HepG2 (cell line): ENCODE results near the gene MBTD1. TPM values are rescaled to one million over a fixed set of nuclear protein-coding genes. Genes with fewer than 3 reads are reported as not detected.
A peak's percentile ranks its signal among the peaks of the same experiment; 100 is the strongest.

Experiments used
- ATAC-seq: fragments of 200-7000 bp; cut with Tn5 transposase; 3 replicates; pipeline ENCODE4 v1.9.1; 2020; ENCODE audit warnings: mild to moderate bottlenecking, moderate library complexity
- BruUV-seq: library from RNA; stranded (reverse); fragments of 400-500 nt; replicated peaks from 2 replicates; lab custom pipeline; 2021; lab: Mats Ljungman, UMichigan
- CTCF ChIA-PET: fragments of 300-600 bp; formaldehyde crosslinking; extraction: SDS; loops from one replicate; lab custom pipeline; 2021; ENCODE audit warnings: low total read pairs, inconsistent platforms, low intra/inter-chr PET ratio; lab: Yijun Ruan, JAX
- POLR2A ChIA-PET: fragments of 350-600 bp; sonication (Branson Sonifier 250); formaldehyde crosslinking; loops from one replicate; lab custom pipeline; 2020; ENCODE audit warnings: antibody characterized with exemption, inconsistent platforms; lab: Yijun Ruan, JAX
- DNase-seq: peaks from one replicate; pipeline ENCODE4 v3.0.0-alpha.2; 2015; ENCODE audit warnings: low spot score
- FAIRE-seq: peaks from 3 replicates; lab custom pipeline; 2011; peaks lifted over from hg19 to GRCh38; lab: Jason Lieb, UNC
- H2AFZ ChIP-seq: one replicate; pipeline ENCODE4 v1.6.1; 2011; ENCODE audit warnings: low read length, inconsistent platforms
- H3K27ac ChIP-seq: fragments of 300-600 bp; 3 replicates; pipeline ENCODE4 v1.8.0; 2011; ENCODE audit warnings: mixed run types, mild to moderate bottlenecking, mixed read lengths, low read length, inconsistent platforms; ENCODE audit not compliant: insufficient read depth; ENCODE audit errors: extremely low read length
- H3K27me3 ChIP-seq, 2 experiments: fragments of 200-600 bp in 1 of 2; 2 replicates in 1 of 2; 3 replicates in 1 of 2; pipeline versions ENCODE4 v1.6.0 to v1.8.0; 2011; ENCODE audit warnings: low read length in 2 of 2, mild to moderate bottlenecking in 2 of 2, moderate library complexity in 2 of 2, inconsistent platforms in 1 of 2; ENCODE audit not compliant: insufficient read depth in 2 of 2, control insufficient read depth in 1 of 2
- H3K36me3 ChIP-seq, 2 experiments: fragments of 200-600 bp in 1 of 2; replicated peaks in 1 of 2; 2 replicates in 1 of 2; 3 replicates in 1 of 2; pipeline versions ENCODE4 v1.5.1 to v1.8.0; 2011; ENCODE audit warnings: low read length in 2 of 2, inconsistent platforms in 1 of 2; ENCODE audit not compliant: insufficient read depth in 2 of 2, control insufficient read depth in 1 of 2
- H3K4me1 ChIP-seq: 2 replicates; pipeline ENCODE4 v1.5.1; 2012; ENCODE audit warnings: low read length, inconsistent platforms; ENCODE audit not compliant: insufficient read depth
- H3K4me2 ChIP-seq: 2 replicates; pipeline ENCODE4 v1.6.0; 2011; ENCODE audit warnings: low read depth, low read length, inconsistent platforms
- H3K4me3 ChIP-seq, 3 experiments: fragments of 200-600 bp in 1 of 3; sonication (generic), shearing (Covaris generic) in 1 of 3; replicated peaks in 1 of 3; 2 replicates each; pipeline ENCODE4 v1.5.1; 2011 to 2016; ENCODE audit warnings: low read length in 3 of 3, inconsistent platforms in 2 of 3, low read depth in 2 of 3, mild to moderate bottlenecking in 2 of 3, control low read depth in 1 of 3, mixed read lengths in 1 of 3; ENCODE audit not compliant: insufficient read depth in 1 of 3
- H3K79me2 ChIP-seq: one replicate; pipeline ENCODE4 v1.6.1; 2011; ENCODE audit warnings: low read length, inconsistent platforms; ENCODE audit not compliant: insufficient read depth
- H3K9ac ChIP-seq: 2 replicates; pipeline ENCODE4 v1.6.0; 2011; ENCODE audit warnings: mild to moderate bottlenecking, low read depth, low read length, inconsistent platforms; ENCODE audit not compliant: insufficient read depth
- H3K9me3 ChIP-seq: 2 replicates; pipeline ENCODE4 v1.5.1; 2012; ENCODE audit warnings: mild to moderate bottlenecking, low read length
- H4K20me1 ChIP-seq: 2 replicates; pipeline ENCODE4 v1.6.0; 2011; ENCODE audit warnings: inconsistent platforms, mild to moderate bottlenecking, low read length, moderate library complexity; ENCODE audit not compliant: insufficient read depth
- GPN1 ChIP-seq: sonication (generic); formaldehyde crosslinking; IDR thresholded peaks from 2 replicates; pipeline ENCODE4 v1.5.1; 2020; ENCODE audit warnings: missing genetic modification reagents, borderline replicate concordance
- HIC2 ChIP-seq: sonication (generic); formaldehyde crosslinking; IDR thresholded peaks from 2 replicates; pipeline ENCODE4 v1.9.0; 2022; ENCODE audit warnings: low read depth, missing genetic modification reagents
- POGZ ChIP-seq: sonication (generic); formaldehyde crosslinking; IDR thresholded peaks from 2 replicates; pipeline ENCODE4 v1.4.0; 2020; ENCODE audit warnings: mild to moderate bottlenecking, missing genetic modification reagents
- YY1 ChIP-seq: IDR thresholded peaks from 2 replicates; pipeline ENCODE4 v1.6.1; 2011; ENCODE audit warnings: low read length, low read depth, moderate library complexity, mild to moderate bottlenecking; ENCODE audit not compliant: insufficient read depth, insufficient replicate concordance
- ZBTB34 ChIP-seq: sonication (generic); formaldehyde crosslinking; IDR thresholded peaks from 2 replicates; pipeline ENCODE4 v1.8.0; 2022; ENCODE audit warnings: mild to moderate bottlenecking, missing genetic modification reagents
- ZNF101 ChIP-seq: sonication (generic); formaldehyde crosslinking; IDR thresholded peaks from 2 replicates; pipeline ENCODE4 v1.4.0; 2020; ENCODE audit warnings: mild to moderate bottlenecking, low read depth, missing genetic modification reagents, borderline replicate concordance
- ZNF550 ChIP-seq: sonication (generic); formaldehyde crosslinking; IDR thresholded peaks from 2 replicates; pipeline ENCODE4 v1.4.0; 2020; ENCODE audit warnings: mild to moderate bottlenecking, missing genetic modification reagents, borderline replicate concordance
- ZNF569 ChIP-seq: sonication (generic); formaldehyde crosslinking; IDR thresholded peaks from 2 replicates; pipeline ENCODE4 v1.5.0; 2020; ENCODE audit warnings: mild to moderate bottlenecking, missing genetic modification reagents, moderate library complexity, borderline replicate concordance
- ZNF7 ChIP-seq: IDR thresholded peaks from 2 replicates; pipeline ENCODE4 v1.6.1; 2016; ENCODE audit warnings: missing biosample characterization, missing genetic modification reagents
- WGBS: methylation state at CpG from one replicate; pipeline ENCODE4 v1.1.6; 2017; ENCODE audit warnings: low lambda C conversion rate; 5-methylcytosine and 5-hydroxymethylcytosine counted together
- in situ Hi-C: cut with HindIII; loops from 2 replicates; pipeline ENCODE4 v1.10.0; 2017; ENCODE audit warnings: low pct_unique_long_range_greater_than_20kb; ENCODE audit not compliant: extremely low pct_ligation_motif_present
- intact Hi-C: fragments of 100-400 bp; cut with micrococcal nuclease; formaldehyde crosslinking; loops from one replicate; pipeline ENCODE4 v1.10.0; 2022; ENCODE audit not compliant: unreplicated experiment
- polyA plus RNA-seq, 8 experiments: library from polyadenylated mRNA; depleted of rRNA in 3 of 8; stranded (reverse) in 7 of 8; unstranded in 1 of 8; fragments of >200 nt; fragmentation: Illumina TruSeq in 4 of 8; extraction: Trizol in 4 of 8; gene quantifications; 2 replicates each; pipeline versions ENCODE4 v1.2.1 to v1.2.3, GENCODE V29; 2011 to 2016; ENCODE audit warnings: low read depth in 4 of 8, missing spikeins in 1 of 8, mixed read lengths in 1 of 8; ENCODE audit not compliant: insufficient read depth in 1 of 8
- total RNA-seq, 5 experiments: library from RNA; depleted of rRNA; stranded (reverse); fragments of >200 nt; fragmentation: Illumina TruSeq; extraction: Trizol; gene quantifications; 2 replicates each; pipeline ENCODE4 v1.2.3, GENCODE V29; 2016; ENCODE audit warnings: low read depth in 1 of 5

Gene MBTD1
- total and polyA plus RNA-seq, 2 of the 13 experiments (the other 11 are each of a cell fraction or from before 2014, with no cell fraction given) = 20.9 TPM

GRCh38 chr17:51259564-51260236, at the start of gene MBTD1 (continued):
- no peak for TF ChIP-seq ZBTB34 (CRISPR knock-in tag)
- TF ChIP-seq ZNF550 (CRISPR knock-in tag) = no peak
- TF ChIP-seq POGZ (CRISPR knock-in tag) = 0 out of 2 replicates have a peak, but pooled peaks have one; percentile 10
- TF ChIP-seq ZNF101 (CRISPR knock-in tag) = no peak
- 0 out of 2 replicates have a peak, but pooled peaks have one; percentile 32 for TF ChIP-seq ZNF569 (CRISPR knock-in tag)

- ATAC-seq = peak; percentile 50
- Histone ChIP-seq H3K79me2 (no peaks in the 10 kb centered on the region), H3K4me2 (peak overlapping the region; percentile 59), H3K27ac (no peak overlapping the region), H3K4me3 (peak overlapping the region in 1 of 3 experiments; percentile 31; a peak in 3 of 6 replicates), H3K9me3 (no peaks in the 10 kb centered on the region), H3K27me3 (no peaks in the 10 kb centered on the region), H2AFZ (peak overlapping the region; percentile 49), H3K4me1 (no peaks in the 10 kb centered on the region), H3K36me3 (no peaks in the 10 kb centered on the region), H4K20me1 (no peaks in the 10 kb centered on the region), H3K9ac (no peak overlapping the region)
- no TSS peak for BruUV-seq
- 33% methylated on average over 9 of the region's 9 CpGs for WGBS
- no peak for FAIRE-seq
- in situ Hi-C loops (no loop called here), intact Hi-C loops (no loop called here)
- ChIA-PET CTCF (no interaction called here), POLR2A (no interaction called here)
- TF ChIP-seq ZNF7 (CRISPR knock-in tag) (peak; percentile 49; the same call in 1 of the 2 replicates), YY1 (peak; percentile 62), GPN1 (no peak), HIC2 (CRISPR knock-in tag) (0 out of 2 replicates have a peak, but pooled peaks have one; percentile 35)
- DNase-seq = peak; percentile 12
These were observed 45.3 kb upstream of the MBTD1 start for GRCh38 chr17:51305182-51305581.
